Measurements from ENCODE around the gene PURB.
"Not testable (repeated sequence)": the region's sequence is repeated elsewhere in the genome, so short reads cannot be mapped to it uniquely, and the experiment has no call there.

Gene PURB

GRCh38 chr7:44891372-44891771, 6.0 kb upstream of the PURB start:
- no peak for DNase-seq

- no peak for DNase-seq
These were observed 3.9 kb upstream of the PURB start for GRCh38 chr7:44889086-44889781.

- DNase-seq = no peak
These were observed 2.0 kb upstream of the PURB start for GRCh38 chr7:44887293-44887692.

GRCh38 chr7:44884621-44885393, 523 bp downstream of the PURB start:
- DNase-seq = no peak

DNA sequence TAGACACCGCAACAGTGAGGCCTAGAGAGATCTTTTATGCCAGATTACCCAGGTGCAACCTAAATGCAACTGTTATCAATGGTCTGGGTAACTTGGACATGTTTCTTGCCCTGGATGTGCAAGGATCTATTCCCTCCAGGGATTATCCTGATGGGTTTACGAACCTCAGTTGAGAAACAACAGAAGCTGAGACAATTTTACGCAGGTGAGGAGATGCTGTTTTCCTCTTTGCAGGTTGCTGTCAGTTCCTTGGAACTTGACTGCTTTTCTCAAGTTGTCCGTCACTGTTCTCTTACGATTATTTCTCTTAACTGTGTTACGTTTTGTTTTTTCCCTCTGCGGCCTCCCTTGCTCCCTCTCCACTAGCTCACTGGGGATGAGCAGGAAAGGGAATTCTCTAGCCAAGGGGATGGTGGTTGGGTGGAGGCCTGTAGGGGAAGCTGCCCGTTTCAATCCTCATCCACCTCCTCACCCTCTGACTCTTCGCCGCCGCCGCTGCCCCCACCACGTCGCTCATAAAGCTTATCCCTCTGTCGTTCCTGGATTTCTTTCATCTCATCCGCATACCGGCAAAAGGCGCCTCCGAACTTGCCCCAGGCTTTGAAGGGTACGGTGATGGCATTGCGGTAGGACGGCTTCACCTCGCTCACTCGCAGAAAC, 1.2 kb downstream of the PURB start:
- no peak for DNase-seq

GRCh38 chr7:44882899-44883298, 2.4 kb downstream of the PURB start:
- no peak for DNase-seq

- DNase-seq = no peak
These were observed 3.7 kb downstream of the PURB start for GRCh38 chr7:44881610-44882009.

GRCh38 chr7:44881066-44881600, 4.2 kb downstream of the PURB start:
- DNase-seq = no peak

DNA sequence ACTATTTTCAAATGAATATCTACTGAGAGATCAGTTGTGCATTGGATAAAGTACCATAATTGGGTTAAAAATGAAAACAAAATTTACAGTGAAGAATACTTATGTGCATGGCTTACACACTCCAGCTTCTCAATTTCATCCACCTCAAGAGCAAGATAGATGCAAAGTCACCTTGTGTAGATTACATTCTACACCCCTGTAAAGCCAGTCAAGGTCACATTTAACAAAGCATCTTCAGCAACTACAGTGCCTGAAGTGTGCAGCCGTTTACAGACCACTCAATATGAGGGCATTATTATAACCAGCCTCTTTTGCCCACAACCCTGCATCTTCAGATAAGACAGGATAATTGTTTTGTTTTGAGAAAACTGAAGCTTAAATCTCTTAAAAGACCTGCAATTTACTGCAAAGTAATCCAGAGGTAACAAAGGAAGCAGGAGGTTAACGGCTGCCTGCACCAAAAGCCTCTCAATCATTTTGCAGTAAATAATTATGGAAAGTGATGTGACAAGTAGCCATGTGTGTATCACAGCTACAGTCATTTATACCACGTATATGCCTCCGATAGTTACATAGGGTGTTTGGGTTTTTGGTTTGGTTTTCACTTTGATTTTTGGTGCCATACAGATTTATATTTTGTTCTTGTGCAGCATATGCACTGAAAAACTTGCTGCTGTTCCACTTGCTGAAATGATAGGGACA, 4.9 kb downstream of the PURB start:
- no peak for DNase-seq

GRCh38 chr7:44876393-44876792, 8.9 kb downstream of the PURB start:
- DNase-seq = no peak

DNA sequence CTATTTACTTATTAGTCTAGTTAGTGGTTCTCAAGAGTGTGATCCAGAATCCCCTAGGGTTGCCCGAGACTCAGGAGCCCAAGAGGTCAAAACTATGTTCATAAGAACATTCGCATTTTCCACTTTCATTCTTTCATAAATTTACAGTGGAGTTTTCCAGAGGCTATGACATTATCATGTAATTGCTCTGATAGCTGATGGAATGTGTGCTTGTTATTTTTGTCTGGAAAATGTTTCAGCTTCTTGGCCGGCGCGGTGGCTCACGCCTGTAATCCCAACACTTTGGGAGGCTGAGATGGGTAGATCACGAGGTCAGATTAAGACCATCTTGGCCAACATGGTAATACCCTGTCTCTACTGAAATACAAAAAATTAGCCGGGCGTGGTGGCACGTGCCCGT, 10.1 kb downstream of the PURB start:
- DNase-seq = no peak

DNA sequence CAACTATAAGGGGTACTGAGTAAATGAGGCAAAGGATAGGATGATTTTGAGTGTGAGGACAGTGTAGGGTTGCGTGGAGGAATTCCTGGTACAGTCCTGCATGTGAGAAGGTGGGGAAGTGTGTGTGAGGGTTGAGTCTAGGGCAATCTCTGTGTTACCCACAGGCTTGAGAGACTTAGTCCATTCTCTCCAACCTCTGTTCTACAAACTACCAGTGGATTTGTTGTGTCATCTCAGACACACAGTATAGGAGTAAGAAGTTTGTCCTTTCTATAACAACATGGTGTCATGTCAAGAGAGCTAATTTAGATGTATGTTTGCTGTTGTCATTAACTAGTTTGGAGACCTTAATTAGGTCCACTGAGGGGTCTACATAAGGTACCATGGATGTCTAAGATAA, 12.5 kb downstream of the PURB start:
- no peak for DNase-seq

DNA sequence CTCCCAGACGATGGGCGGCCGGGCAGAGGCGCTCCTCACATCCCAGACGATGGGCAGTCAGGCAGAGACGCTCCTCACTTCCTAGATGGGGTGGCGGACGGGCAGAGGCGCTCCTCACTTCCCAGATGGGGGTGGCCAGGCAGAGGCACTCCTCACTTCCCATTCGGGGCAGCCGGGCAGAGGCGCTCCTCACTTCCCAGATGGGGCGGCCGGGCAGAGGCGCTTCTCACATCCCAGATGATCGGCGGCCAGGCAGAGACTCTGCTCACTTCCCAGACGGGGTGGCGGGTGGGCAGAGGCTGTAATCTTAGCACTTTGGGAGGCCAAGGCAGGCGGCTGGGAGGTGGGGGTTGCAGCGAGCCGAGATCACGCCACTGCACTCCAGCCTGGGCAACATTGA, 13.4 kb downstream of the PURB start:
- not testable (repeated sequence) for DNase-seq

DNA sequence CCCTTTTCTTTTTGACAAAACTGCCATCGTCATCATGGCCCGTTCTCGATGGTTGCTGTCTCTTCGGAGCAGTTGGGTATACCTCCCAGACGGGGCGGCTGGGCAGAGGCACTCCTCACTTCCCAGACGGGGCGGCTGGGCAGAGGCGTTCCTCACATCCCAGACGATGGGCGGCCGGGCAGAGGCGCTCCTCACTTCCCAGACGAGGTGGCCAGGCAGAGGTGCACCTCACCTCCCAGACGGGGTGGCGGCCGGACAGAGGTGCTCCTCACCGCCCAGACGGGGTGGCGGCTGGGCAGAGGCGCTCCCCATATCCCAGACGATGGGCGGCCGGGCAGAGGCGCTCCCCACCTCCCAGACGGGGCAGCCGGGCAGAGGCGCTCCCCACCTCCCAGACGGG, 14.6 kb downstream of the PURB start:
- DNase-seq = not testable (repeated sequence)

GRCh38 chr7:44870336-44870735, 15.0 kb downstream of the PURB start:
- not testable (repeated sequence) for DNase-seq

- DNase-seq = no peak
These were observed 18.0 kb downstream of the PURB start for GRCh38 chr7:44867073-44867995.

DNA sequence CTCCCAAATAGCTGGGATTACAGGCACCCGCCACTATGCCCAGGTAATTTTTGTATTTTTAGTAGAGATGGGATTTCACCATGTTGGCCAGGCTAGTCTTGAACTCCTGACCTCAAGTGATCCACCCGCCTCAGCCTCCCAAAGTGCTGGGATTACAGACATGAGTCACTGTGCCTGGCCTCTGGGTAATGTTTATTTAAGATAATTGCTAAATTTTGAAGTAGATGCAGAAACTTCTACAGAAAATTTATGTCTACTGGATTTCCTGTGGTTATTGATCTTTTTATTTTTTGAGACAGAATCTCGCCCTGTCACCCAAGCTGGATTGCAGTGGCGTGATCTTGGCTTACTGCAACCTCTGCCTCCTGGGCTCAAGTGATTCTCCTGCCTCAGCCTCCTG, 23.4 kb downstream of the PURB start:
- not testable (repeated sequence) for DNase-seq

DNA sequence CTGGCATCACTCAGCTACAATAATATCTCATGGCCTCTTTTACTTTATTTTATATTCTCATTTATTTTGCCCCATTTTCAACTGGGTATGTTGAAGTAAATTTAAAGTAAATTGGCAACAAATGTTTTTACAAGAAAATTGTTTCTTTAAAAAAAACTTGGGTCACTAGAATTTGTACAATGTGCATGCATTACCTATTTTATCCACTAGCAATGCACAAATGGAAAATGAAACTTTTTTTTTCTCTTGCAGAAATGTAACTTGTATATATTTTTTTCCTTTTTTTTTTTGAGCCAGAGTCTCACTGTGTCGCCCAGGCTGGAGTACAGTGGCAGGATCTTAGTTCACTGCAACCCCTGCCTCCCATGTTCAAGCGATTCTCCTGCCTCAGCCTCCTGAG, 27.2 kb downstream of the PURB start:
- no peak for DNase-seq

DNA sequence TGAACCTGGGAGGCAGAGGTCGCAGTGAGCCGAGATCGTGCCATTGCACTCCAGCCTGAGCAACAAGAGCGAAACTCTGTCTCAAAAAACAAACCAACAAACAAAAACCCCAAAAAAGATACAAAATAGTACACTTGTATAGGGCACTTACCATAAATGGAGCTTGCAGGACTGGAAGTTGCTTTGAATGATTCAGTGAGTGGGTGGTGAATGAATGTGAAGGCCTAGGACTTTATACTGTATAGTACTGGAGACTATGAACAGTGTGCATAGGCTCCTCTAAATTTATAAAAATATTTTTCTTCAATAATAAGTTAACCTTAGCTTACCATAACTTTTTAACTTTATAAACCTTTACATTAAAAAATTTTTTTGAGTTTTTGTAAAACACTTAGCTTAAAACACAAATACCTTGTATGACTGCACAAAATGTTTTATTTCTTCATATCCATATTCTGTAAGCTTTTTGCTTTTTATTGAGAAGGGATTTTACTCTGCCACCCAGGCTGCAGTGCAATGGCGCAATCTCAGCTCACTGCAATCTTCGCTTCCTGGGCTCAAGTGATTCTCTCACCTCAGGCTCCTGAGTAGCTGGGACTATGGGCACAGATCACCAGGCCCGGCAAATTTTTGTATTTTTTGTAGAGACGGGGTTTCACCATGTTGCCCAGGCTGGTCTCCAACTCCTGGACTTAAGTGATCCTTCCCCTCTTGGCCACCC, 30.5 kb downstream of the PURB start:
- no peak for DNase-seq

GRCh38 chr7:44853391-44853790, 31.9 kb downstream of the PURB start:
- no peak for DNase-seq

DNA sequence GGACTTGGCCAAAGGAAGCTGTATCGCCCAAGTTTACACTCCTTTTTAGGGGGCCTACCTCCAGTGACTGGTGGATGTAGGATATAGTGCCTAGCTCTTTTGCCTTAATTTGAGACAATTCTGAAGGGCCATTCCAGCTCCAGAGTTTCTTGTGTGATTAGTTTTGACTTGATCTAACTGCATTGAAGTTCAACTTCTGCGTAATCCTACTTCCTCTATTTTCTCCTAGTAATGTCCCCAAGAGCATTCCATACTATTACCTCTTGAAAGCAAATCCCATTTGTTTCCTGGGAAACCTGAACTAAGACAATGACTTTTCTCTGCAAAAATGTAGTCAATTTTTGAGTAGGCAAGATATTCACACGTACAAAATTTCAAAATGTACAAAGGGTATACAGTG, 32.7 kb downstream of the PURB start:
- no peak for DNase-seq
